RPMI7951 (cell line): ENCODE results near the gene ITIH6. TPM values are rescaled to one million over a fixed set of nuclear protein-coding genes. Genes with fewer than 3 reads are reported as not detected.
A peak's percentile ranks its signal among the peaks of the same experiment; 100 is the strongest.

ENCODE experiments used
- DNase-seq: peaks from one replicate; pipeline ENCODE4 v3.0.0-alpha.2; 2012; ENCODE audit warnings: low read depth
- total RNA-seq: library from RNA; depleted of rRNA; stranded (reverse); fragments of >200 nt; shearing (Covaris generic); gene quantifications from 2 replicates; pipeline ENCODE4 v1.2.3, GENCODE V29; 2014; rRNA removed

Gene ITIH6
- total RNA-seq, 1 experiment from 2014 or later = 1.2 TPM

DNA sequence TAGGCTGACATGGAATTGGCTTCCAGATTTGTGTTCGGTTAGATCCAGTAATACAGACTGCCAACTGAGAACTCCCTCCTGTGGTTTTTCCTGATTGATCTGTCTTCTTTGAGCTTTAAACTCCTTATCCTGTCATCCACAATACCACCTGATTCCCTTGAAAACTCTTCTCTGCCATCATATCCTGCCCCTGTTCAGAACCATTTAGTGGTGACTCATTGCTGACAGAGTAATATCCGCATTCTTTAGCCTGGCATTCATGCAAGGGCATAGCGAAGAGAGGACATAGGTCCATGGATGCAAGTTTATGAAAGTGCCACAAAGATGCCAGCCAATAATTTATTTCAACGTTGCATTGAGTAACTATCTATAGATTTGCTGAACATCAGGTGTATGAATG lies 76.6 kb downstream of the ITIH6 start:
- DNase-seq = peak; percentile 37

GRCh38 chrX:54715621-54716020 lies 82.4 kb downstream of the ITIH6 start:
- no peak for DNase-seq

DNA sequence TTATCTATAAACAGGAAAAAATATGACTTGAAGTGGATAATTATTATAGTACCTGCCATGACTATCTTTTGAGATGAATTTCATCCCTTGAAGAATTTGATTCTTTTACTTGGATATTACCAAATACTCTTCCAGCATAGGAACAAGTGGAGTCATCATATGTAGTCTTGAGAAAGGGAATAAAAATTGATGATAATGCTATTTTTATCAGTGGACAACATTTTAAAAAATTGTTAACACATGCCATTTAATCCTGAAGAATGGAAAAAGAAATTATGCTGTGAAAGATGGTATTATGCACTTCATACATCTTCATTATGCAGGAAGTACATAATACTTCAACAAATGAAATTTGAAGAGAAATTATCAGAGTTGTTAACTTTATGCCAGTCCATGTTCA lies 83.6 kb downstream of the ITIH6 start:
- DNase-seq = no peak

- DNase-seq = no peak
Observed at GRCh38 chrX:54711735-54712134, 86.3 kb downstream of the ITIH6 start.

DNA sequence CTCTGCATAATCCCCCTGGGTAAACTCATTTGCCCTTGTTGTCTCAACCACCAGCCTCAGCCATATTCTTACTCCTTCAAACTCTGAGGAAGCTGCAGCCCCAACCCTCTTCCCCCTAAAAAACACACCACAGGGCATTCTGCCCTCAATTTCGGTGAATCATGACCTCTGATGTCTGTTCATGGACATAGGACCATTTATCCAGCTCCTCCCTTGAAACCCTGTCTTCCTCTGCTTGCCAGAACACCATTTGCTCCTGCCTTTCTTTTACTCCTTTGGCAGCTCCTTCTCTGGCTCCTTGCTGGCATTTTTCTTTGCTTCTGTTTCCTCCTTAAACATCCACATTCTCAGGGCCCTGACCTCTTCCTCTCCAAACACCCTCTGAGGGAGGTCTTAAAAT lies 87.1 kb downstream of the ITIH6 start:
- DNase-seq = no peak

DNA sequence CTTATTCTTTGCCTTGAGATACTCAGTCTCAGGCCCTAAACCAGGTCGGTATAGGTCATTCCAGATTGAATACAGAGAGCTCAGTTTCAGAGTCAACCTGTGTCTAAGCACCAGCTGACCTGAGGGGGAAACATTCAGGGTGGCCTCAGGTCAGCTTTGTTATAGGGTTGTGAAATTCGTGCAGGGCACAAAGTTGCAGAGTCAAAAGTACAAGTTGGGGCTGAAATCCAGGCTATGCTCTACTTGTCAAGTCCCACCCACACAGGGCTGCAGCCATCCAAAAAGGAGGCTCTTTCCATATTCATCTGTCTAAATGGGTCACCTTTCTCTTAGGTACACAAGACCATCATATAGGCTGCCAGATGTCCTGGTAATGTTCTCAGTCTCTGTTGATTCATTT lies 89.7 kb downstream of the ITIH6 start:
- DNase-seq = no peak

Other genes with a start within 250 kb of the ITIH6 start
- gene MAGED2, start 9.5 kb upstream of the ITIH6 start, total RNA-seq = 189 and 239 TPM in 2 replicates
- gene TRO, start 122.6 kb upstream of the ITIH6 start, total RNA-seq = 9.9 and 15.0 TPM in 2 replicates
- gene PFKFB1, start 195.9 kb upstream of the ITIH6 start, total RNA-seq = 0.20 TPM in 1 of 2 replicates, not detected in the other
- gene APEX2, start 202.1 kb upstream of the ITIH6 start, total RNA-seq = 22.5 and 29.3 TPM in 2 replicates
- gene ALAS2, start 232.7 kb upstream of the ITIH6 start, total RNA-seq = not detected in 2 replicates